ENCODE measurements around the gene FADS3. TPM values are rescaled to one million over a fixed set of nuclear protein-coding genes. Genes with fewer than 3 reads are reported as not detected.

Gene FADS3
- total RNA-seq, 6 experiments from 2014 or later = 126 to 161 (median 137) TPM

DNA sequence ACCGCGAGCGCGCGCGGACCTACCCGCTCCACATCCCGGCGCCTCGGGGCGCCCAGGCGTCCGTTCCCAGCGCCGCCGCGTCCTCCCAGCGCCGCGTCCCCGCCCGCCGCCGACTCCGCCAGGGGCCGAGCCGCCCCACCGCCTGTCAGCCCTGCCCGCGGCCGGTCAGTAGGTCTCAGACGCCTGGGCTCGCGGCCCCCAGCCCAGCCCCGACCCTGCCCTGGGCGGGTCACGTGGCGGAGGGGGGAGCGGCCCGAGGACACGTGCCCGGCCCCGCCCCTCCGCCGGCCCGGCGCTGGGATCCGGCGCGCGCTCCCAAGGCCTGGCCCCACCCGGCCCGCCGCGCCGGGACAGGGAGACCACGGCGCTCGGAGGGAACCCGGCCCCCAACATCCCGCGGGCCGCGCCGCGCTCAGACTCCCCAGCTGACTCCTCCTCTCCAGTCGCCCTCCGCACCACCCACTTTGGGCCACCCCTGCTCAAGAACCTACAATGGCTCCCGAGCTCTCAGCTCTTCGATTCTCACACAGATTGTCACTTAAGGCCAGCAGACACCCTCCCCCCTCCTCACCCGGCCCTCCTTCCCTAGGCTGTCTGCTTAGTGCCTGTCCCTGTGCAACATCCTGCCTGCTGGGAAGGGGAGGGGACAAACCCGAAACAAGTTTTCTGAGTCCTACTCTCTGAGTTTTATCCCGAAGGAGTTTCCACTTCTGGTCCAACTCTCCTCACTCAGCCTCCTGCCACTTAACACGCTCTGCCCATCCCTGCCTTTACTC lies 26.2 kb upstream of the FADS3 start, which contains the start of gene RAB3IL1:
Gene RAB3IL1 (minus strand): TSS at position 233 of the 776 bp plus-strand sequence. CDS start 199 bp downstream, at position 34.
- Mint-ChIP-seq H3K27me3 (ENCODE audit: insufficient read depth) (peaks cover 3% of the 10 kb centered on the region; the same call in 1 of the 2 replicates), H3K36me3 (ENCODE audit: low read depth) (no peaks in the 10 kb centered on the region), H3K4me1 (ENCODE audit: low read depth) (peaks cover 9% of the 10 kb centered on the region), H3K27ac (peak within 1 kb of the TSS; percentile 76), H3K4me3 (peak within 1 kb of the TSS; percentile 88), H3K9me3 (no peaks in the 10 kb centered on the region)
- TF ChIP-seq, protein P1, sequence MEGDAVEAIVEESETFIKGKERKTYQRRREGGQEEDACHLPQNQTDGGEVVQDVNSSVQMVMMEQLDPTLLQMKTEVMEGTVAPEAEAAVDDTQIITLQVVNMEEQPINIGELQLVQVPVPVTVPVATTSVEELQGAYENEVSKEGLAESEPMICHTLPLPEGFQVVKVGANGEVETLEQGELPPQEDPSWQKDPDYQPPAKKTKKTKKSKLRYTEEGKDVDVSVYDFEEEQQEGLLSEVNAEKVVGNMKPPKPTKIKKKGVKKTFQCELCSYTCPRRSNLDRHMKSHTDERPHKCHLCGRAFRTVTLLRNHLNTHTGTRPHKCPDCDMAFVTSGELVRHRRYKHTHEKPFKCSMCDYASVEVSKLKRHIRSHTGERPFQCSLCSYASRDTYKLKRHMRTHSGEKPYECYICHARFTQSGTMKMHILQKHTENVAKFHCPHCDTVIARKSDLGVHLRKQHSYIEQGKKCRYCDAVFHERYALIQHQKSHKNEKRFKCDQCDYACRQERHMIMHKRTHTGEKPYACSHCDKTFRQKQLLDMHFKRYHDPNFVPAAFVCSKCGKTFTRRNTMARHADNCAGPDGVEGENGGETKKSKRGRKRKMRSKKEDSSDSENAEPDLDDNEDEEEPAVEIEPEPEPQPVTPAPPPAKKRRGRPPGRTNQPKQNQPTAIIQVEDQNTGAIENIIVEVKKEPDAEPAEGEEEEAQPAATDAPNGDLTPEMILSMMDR (IDR thresholded peaks at IDR 0.05) = no peak
- no peak for DNase-seq

DNA sequence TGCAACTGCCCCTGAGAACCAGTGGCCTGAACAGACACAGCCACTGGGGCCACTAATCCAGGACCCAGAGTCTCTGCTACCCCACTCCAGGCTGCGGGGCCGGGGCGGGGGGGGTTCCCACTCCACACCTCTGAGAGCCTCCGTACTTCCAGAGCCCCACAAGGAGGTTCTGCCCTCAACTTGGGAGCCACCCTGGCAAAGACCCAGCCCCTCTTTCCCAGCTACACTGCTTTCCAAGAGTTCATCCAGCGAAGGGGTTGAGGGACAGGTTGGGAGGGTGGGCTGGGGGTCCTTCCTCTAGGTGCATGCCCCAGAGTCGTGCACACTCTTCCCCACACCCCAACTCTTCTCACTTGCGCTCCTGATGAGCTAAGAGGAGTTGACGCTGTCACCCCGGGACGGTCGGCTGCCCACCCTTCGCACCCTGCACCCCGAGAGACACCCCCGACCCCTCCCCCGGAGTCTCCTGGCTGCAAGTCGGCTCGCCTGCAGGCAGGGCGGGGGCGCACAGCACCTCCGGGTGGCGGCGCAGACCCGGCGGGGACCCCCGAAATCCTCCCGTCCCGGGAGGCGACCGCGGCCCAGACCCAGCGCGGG lies 25.5 kb upstream of the FADS3 start:
- Mint-ChIP-seq H3K36me3 (ENCODE audit: low read depth) (no peaks in the 10 kb centered on the region), H3K4me1 (ENCODE audit: low read depth) (peaks cover 5% of the 10 kb centered on the region; the same call in 1 of the 2 replicates), H3K27ac (peak overlapping the region; percentile 46; the same call in 1 of the 2 replicates), H3K4me3 (peak overlapping the region; percentile 74), H3K27me3 (ENCODE audit: insufficient read depth) (peaks cover 3% of the 10 kb centered on the region; the same call in 1 of the 2 replicates), H3K9me3 (no peaks in the 10 kb centered on the region)
- no peak for DNase-seq
- TF ChIP-seq, protein P1 (IDR thresholded peaks at IDR 0.05) = no peak

DNA sequence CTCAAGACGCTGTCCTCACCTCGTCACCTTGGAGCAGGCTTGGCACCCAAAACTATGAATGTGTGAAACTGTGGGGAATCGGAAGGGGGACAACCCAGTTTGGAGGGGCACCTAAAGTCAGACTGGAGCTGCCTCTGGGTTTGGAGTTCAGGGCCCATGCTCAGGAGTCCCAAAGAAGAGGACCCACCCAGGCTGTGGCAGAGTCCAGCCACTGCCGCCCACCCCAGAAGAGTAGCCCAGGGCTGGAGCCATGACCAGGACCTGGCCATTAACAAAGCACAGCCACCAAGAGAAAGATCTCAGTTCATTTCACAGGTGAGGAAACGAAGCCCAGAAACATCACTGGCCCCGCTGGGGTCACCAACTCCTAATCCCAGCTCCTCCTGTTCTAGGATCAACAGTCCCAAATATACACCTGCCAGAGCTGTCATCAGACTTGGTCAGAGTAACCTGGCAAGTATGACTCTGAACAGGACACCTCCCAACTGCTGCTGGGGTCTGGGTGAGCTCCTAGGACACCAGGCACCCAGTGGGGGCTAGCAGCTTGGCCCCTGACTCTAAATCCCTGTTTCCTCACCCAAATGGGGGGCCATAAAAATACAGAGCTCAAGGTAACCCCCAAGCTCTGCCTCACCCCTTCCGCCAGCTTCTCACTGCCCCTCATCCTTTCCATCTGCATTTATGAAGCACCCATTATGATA lies 23.3 kb upstream of the FADS3 start:
- DNase-seq = no peak
- H3K27me3 Mint-ChIP-seq (ENCODE audit: insufficient read depth) = peaks cover 3% of the 10 kb centered on the region; the same call in 1 of the 2 replicates
- H3K36me3 Mint-ChIP-seq (ENCODE audit: low read depth) = no peaks in the 10 kb centered on the region
- no peaks in the 10 kb centered on the region for H3K9me3 Mint-ChIP-seq
- TF ChIP-seq, protein P1 (IDR thresholded peaks at IDR 0.05) = no peak
- H3K27ac Mint-ChIP-seq = no peak overlapping the region
- H3K4me1 Mint-ChIP-seq (ENCODE audit: low read depth) = peaks cover 5% of the 10 kb centered on the region; the same call in 1 of the 2 replicates
- no peak overlapping the region for H3K4me3 Mint-ChIP-seq

DNA sequence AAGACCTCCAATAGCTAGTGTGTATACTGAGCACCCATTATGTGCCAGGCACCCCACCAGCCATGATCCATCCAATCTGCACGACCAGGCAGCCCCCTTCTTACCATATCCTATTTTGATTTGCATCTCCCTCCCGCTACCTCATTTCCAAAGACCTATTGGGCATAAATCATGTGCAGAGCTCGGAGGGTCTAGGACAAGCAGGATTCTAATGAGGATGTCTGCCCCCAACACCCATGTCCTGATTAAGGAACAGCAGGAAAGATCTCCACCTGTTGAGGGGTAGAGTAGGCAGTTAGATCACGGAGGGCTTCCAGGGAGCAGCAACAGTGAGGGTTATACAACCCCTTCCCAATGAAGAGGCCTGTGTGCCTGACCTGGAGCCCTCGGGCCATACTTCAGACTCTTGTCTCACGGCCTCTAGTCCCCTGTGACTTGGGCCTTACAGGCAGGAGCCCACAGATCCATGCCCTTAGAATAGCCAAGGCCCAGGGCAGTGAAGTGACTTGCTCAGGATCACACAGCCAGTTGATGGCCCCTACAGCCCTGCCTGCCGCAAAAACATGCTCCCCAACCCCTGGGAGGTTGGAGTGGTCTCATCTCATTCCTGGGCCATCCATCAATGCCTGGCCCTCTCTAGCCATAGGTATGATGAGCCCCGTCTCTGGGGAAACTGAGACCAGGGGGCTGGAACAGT lies 22.5 kb upstream of the FADS3 start:
- no peak overlapping the region for H3K27ac Mint-ChIP-seq
- peaks cover 5% of the 10 kb centered on the region; the same call in 1 of the 2 replicates for H3K4me1 Mint-ChIP-seq (ENCODE audit: low read depth)
- no peaks in the 10 kb centered on the region for H3K36me3 Mint-ChIP-seq (ENCODE audit: low read depth)
- H3K4me3 Mint-ChIP-seq = no peak overlapping the region
- H3K9me3 Mint-ChIP-seq = no peaks in the 10 kb centered on the region
- TF ChIP-seq, protein P1 (IDR thresholded peaks at IDR 0.05) = no peak
- peaks cover 3% of the 10 kb centered on the region; the same call in 1 of the 2 replicates for H3K27me3 Mint-ChIP-seq (ENCODE audit: insufficient read depth)
- DNase-seq = no peak
